GM23338 (cell line): Measurements from ENCODE around the gene ESYT1. TPM values are rescaled to one million over a fixed set of nuclear protein-coding genes. Genes with fewer than 3 reads are reported as not detected.

Experiments used
- ATAC-seq: fragments of 200-7000 bp; cut with Tn5 transposase; 3 replicates; pipeline ENCODE4 v1.9.1; 2020
- DNase-seq: peaks from one replicate; pipeline ENCODE4 v3.0.0-alpha.2; 2015; ENCODE audit warnings: low spot score
- H2AFZ ChIP-seq: fragments of 200-600 bp; sonication (generic); 2 replicates; pipeline ENCODE4 v1.8.0; 2016; ENCODE audit warnings: antibody characterized with exemption, mild to moderate bottlenecking, moderate library complexity
- H3F3A ChIP-seq: fragments of 200-600 bp; sonication (generic); replicated peaks from 2 replicates; pipeline ENCODE4 v1.8.0; 2017; ENCODE audit warnings: antibody characterized with exemption, mixed run types, low read depth
- H3K27ac ChIP-seq: fragments of 200-600 bp; sonication (generic); 2 replicates; pipeline ENCODE4 v1.6.1; 2016; ENCODE audit warnings: low read depth
- H3K27me3 ChIP-seq: fragments of 200-600 bp; sonication (generic); 2 replicates; pipeline ENCODE4 v1.8.0; 2016; ENCODE audit warnings: mild to moderate bottlenecking, mixed run types, moderate library complexity; ENCODE audit not compliant: insufficient read depth
- H3K36me3 ChIP-seq: fragments of 200-600 bp; sonication (generic); 2 replicates; pipeline ENCODE4 v1.8.0; 2016; ENCODE audit warnings: mild to moderate bottlenecking; ENCODE audit not compliant: insufficient read depth
- H3K4me1 ChIP-seq: fragments of 200-600 bp; sonication (generic); 2 replicates; pipeline ENCODE4 v1.8.0; 2016; ENCODE audit warnings: mild to moderate bottlenecking, moderate library complexity; ENCODE audit not compliant: insufficient read depth
- H3K4me2 ChIP-seq: fragments of 200-600 bp; sonication (generic); 2 replicates; pipeline ENCODE4 v1.7.1; 2017; ENCODE audit warnings: mixed run types
- H3K4me3 ChIP-seq: fragments of 200-600 bp; sonication (generic); 2 replicates; pipeline ENCODE4 v1.6.1; 2016; ENCODE audit warnings: mixed run types
- H3K79me2 ChIP-seq: fragments of 200-600 bp; sonication (generic); replicated peaks from 2 replicates; pipeline ENCODE4 v1.8.0; 2017; ENCODE audit warnings: mild to moderate bottlenecking; ENCODE audit not compliant: insufficient read depth
- H3K9me2 ChIP-seq: fragments of 200-600 bp; sonication (generic); 2 replicates; pipeline ENCODE4 v1.8.0; 2017; ENCODE audit not compliant: insufficient read depth
- H4K20me1 ChIP-seq: fragments of 200-600 bp; sonication (generic); replicated peaks from 2 replicates; pipeline ENCODE4 v1.8.0; 2017; ENCODE audit warnings: mild to moderate bottlenecking; ENCODE audit not compliant: insufficient read depth
- H3K27ac Mint-ChIP-seq: 2 replicates; pipeline ENCODE4 v1.8.0; 2020; ENCODE audit warnings: inconsistent platforms, mild to moderate bottlenecking, moderate library complexity, mixed read lengths
- H3K27me3 Mint-ChIP-seq: 3 replicates; pipeline ENCODE4 v1.8.0; 2022; ENCODE audit warnings: low read depth, mild to moderate bottlenecking, moderate library complexity, mixed read lengths, inconsistent platforms; ENCODE audit not compliant: insufficient read depth, poor library complexity
- H3K36me3 Mint-ChIP-seq: 3 replicates; pipeline ENCODE4 v1.8.0; 2021; ENCODE audit warnings: low read depth, mild to moderate bottlenecking, inconsistent platforms, moderate library complexity, mixed read lengths
- H3K4me1 Mint-ChIP-seq: 3 replicates; pipeline ENCODE4 v1.8.0; 2020; ENCODE audit warnings: mild to moderate bottlenecking, inconsistent platforms, mixed read lengths
- H3K4me3 Mint-ChIP-seq: 3 replicates; pipeline ENCODE4 v1.8.0; 2021; ENCODE audit warnings: moderate library complexity, mild to moderate bottlenecking, inconsistent platforms, mixed read lengths
- H3K9me3 Mint-ChIP-seq: 3 replicates; pipeline ENCODE4 v1.8.0; 2020; ENCODE audit warnings: moderate library complexity, mild to moderate bottlenecking, inconsistent platforms, mixed read lengths
- CREB1 ChIP-seq: fragments of 250-450 bp; sonication (Bioruptor Pico); IDR thresholded peaks from 2 replicates; pipeline ENCODE4 v1.5.0; 2020; ENCODE audit warnings: low read depth, mild to moderate bottlenecking, moderate library complexity
- EZH2 ChIP-seq: fragments of 200-600 bp; sonication (generic); IDR thresholded peaks from one replicate; pipeline ENCODE4 v1.8.0; 2017; ENCODE audit warnings: antibody characterized with exemption, mild to moderate bottlenecking, low read depth; ENCODE audit not compliant: unreplicated experiment
- EZH2phosphoT487 ChIP-seq: fragments of 200-600 bp; sonication (generic); IDR thresholded peaks from one replicate; pipeline ENCODE4 v1.8.1; 2018; ENCODE audit warnings: antibody characterized with exemption; ENCODE audit not compliant: unreplicated experiment
- JUNB ChIP-seq: IDR thresholded peaks from one replicate; pipeline ENCODE4 v1.6.1; 2016; ENCODE audit warnings: antibody characterized with exemption; ENCODE audit not compliant: unreplicated experiment
- NANOG ChIP-seq: IDR thresholded peaks from 2 replicates; pipeline ENCODE4 v1.6.1; 2016; ENCODE audit warnings: antibody characterized with exemption, borderline replicate concordance
- POLR2AphosphoS5 ChIP-seq: IDR thresholded peaks from 2 replicates; pipeline ENCODE4 v1.6.1; 2016; ENCODE audit warnings: antibody characterized with exemption, low read depth
- STAT1 ChIP-seq: IDR thresholded peaks from one replicate; pipeline ENCODE4 v1.6.1; 2016; ENCODE audit warnings: antibody characterized with exemption; ENCODE audit not compliant: unreplicated experiment
- ZNF114 ChIP-seq: fragments of 250-450 bp; sonication (Bioruptor Pico); IDR thresholded peaks from 2 replicates; pipeline ENCODE4 v1.5.0; 2020; ENCODE audit warnings: mild to moderate bottlenecking, moderate library complexity
- polyA plus RNA-seq: library from polyadenylated mRNA; unstranded; fragments of >200 nt; fragmentation: Nextera tagmentation; extraction: Ambion mirVana; gene quantifications from 2 replicates; pipeline ENCODE4 v1.2.1, GENCODE V29; 2016
- total RNA-seq: library from RNA; depleted of rRNA; stranded (reverse); fragments of >200 nt; shearing (Covaris generic); gene quantifications from 2 replicates; pipeline ENCODE4 v1.2.3, GENCODE V29; 2014
- TF ChIP-seq, protein P1 (sequence below), 2 experiments: fragments of 200-600 bp in 1 of 2; sonication (generic) in 1 of 2; conservative IDR thresholded peaks; 2 replicates each; pipeline versions ENCODE4 v1.5.1 to v1.6.1; 2016 to 2017; ENCODE audit warnings: antibody characterized with exemption in 2 of 2, low read depth in 2 of 2, mild to moderate bottlenecking in 2 of 2, moderate library complexity in 1 of 2
- TF ChIP-seq, protein P2 (sequence below): fragments of 250-450 bp; sonication (Bioruptor Pico); IDR thresholded peaks from 2 replicates; pipeline ENCODE4 v1.5.0; 2020; ENCODE audit warnings: mild to moderate bottlenecking, moderate library complexity

ESYT1 gene
- total and polyA plus RNA-seq, 2 experiments from 2014 or later = 23.3 to 142 TPM

GRCh38 chr12:56157201-56158028 lies 29.3 kb downstream of the ESYT1 start:
- Mint-ChIP-seq H3K4me3 (peak overlapping the region; percentile 92), H3K4me1 (peaks cover 56% of the 10 kb centered on the region), H3K27ac (peak overlapping the region; percentile 99), H3K36me3 (peaks cover 63% of the 10 kb centered on the region), H3K9me3 (no peaks in the 10 kb centered on the region; the same call in none of the 3 replicates), H3K27me3 (peaks cover 46% of the 10 kb centered on the region)
- H3K9me2 ChIP-seq = no peaks in the 10 kb centered on the region
- 0 out of 2 replicates have a peak overlapping the region, but pooled peaks have one; percentile 16 for H2AFZ ChIP-seq
- peaks cover 27% of the 10 kb centered on the region for H3K36me3 ChIP-seq
- TF ChIP-seq, protein P1, sequence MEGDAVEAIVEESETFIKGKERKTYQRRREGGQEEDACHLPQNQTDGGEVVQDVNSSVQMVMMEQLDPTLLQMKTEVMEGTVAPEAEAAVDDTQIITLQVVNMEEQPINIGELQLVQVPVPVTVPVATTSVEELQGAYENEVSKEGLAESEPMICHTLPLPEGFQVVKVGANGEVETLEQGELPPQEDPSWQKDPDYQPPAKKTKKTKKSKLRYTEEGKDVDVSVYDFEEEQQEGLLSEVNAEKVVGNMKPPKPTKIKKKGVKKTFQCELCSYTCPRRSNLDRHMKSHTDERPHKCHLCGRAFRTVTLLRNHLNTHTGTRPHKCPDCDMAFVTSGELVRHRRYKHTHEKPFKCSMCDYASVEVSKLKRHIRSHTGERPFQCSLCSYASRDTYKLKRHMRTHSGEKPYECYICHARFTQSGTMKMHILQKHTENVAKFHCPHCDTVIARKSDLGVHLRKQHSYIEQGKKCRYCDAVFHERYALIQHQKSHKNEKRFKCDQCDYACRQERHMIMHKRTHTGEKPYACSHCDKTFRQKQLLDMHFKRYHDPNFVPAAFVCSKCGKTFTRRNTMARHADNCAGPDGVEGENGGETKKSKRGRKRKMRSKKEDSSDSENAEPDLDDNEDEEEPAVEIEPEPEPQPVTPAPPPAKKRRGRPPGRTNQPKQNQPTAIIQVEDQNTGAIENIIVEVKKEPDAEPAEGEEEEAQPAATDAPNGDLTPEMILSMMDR (conservative IDR thresholded peaks at IDR 0.05; ENCODE audit: low read depth in 2 of 2) = peak; percentile 47 to 68
- peak; percentile 60 for TF ChIP-seq POLR2AphosphoS5
- TF ChIP-seq CREB1 (CRISPR knock-in tag) = peak; percentile 13; the same call in 1 of the 2 replicates
- no peak for TF ChIP-seq STAT1
- H3K4me1 ChIP-seq = peaks cover 46% of the 10 kb centered on the region
- DNase-seq (peak; percentile 94), ATAC-seq (peak; percentile 21)
- H3K79me2 ChIP-seq = peaks cover 44% of the 10 kb centered on the region
- peak overlapping the region; percentile 57 for H3K4me3 ChIP-seq
- peak overlapping the region; percentile 94 for H3K27ac ChIP-seq
- H4K20me1 ChIP-seq = peaks cover 13% of the 10 kb centered on the region; the same call in 1 of the 2 replicates
- no peaks in the 10 kb centered on the region for H3K27me3 ChIP-seq
- H3K4me2 ChIP-seq = peak overlapping the region; percentile 76
- H3F3A ChIP-seq = peaks cover 39% of the 10 kb centered on the region

- H2AFZ ChIP-seq = 0 out of 2 replicates have a peak within 1 kb of the TSS, but pooled peaks have one; percentile 16
- Mint-ChIP-seq H3K27me3 (peaks cover 47% of the 10 kb centered on the region), H3K4me1 (peaks cover 62% of the 10 kb centered on the region), H3K36me3 (peaks cover 70% of the 10 kb centered on the region), H3K27ac (peak within 1 kb of the TSS; percentile 99), H3K9me3 (no peaks in the 10 kb centered on the region; the same call in none of the 3 replicates), H3K4me3 (peak within 1 kb of the TSS; percentile 92)
- H4K20me1 ChIP-seq = peaks cover 15% of the 10 kb centered on the region
- H3K4me3 ChIP-seq = peak within 1 kb of the TSS; percentile 84
- ATAC-seq = peak; percentile 62
- DNase-seq = peak; percentile 100
- H3K27ac ChIP-seq = peak within 1 kb of the TSS; percentile 98
- peaks cover 29% of the 10 kb centered on the region for H3K36me3 ChIP-seq
- peaks cover 37% of the 10 kb centered on the region for H3K79me2 ChIP-seq
- no peak; the same call in 1 of the 2 replicates for TF ChIP-seq NANOG
- TF ChIP-seq CREB1 (CRISPR knock-in tag) = peak; percentile 98
- no peak for TF ChIP-seq ZNF114 (CRISPR knock-in tag)
- no peak for TF ChIP-seq JUNB
- no peak for TF ChIP-seq EZH2phosphoT487
- TF ChIP-seq, protein P2, sequence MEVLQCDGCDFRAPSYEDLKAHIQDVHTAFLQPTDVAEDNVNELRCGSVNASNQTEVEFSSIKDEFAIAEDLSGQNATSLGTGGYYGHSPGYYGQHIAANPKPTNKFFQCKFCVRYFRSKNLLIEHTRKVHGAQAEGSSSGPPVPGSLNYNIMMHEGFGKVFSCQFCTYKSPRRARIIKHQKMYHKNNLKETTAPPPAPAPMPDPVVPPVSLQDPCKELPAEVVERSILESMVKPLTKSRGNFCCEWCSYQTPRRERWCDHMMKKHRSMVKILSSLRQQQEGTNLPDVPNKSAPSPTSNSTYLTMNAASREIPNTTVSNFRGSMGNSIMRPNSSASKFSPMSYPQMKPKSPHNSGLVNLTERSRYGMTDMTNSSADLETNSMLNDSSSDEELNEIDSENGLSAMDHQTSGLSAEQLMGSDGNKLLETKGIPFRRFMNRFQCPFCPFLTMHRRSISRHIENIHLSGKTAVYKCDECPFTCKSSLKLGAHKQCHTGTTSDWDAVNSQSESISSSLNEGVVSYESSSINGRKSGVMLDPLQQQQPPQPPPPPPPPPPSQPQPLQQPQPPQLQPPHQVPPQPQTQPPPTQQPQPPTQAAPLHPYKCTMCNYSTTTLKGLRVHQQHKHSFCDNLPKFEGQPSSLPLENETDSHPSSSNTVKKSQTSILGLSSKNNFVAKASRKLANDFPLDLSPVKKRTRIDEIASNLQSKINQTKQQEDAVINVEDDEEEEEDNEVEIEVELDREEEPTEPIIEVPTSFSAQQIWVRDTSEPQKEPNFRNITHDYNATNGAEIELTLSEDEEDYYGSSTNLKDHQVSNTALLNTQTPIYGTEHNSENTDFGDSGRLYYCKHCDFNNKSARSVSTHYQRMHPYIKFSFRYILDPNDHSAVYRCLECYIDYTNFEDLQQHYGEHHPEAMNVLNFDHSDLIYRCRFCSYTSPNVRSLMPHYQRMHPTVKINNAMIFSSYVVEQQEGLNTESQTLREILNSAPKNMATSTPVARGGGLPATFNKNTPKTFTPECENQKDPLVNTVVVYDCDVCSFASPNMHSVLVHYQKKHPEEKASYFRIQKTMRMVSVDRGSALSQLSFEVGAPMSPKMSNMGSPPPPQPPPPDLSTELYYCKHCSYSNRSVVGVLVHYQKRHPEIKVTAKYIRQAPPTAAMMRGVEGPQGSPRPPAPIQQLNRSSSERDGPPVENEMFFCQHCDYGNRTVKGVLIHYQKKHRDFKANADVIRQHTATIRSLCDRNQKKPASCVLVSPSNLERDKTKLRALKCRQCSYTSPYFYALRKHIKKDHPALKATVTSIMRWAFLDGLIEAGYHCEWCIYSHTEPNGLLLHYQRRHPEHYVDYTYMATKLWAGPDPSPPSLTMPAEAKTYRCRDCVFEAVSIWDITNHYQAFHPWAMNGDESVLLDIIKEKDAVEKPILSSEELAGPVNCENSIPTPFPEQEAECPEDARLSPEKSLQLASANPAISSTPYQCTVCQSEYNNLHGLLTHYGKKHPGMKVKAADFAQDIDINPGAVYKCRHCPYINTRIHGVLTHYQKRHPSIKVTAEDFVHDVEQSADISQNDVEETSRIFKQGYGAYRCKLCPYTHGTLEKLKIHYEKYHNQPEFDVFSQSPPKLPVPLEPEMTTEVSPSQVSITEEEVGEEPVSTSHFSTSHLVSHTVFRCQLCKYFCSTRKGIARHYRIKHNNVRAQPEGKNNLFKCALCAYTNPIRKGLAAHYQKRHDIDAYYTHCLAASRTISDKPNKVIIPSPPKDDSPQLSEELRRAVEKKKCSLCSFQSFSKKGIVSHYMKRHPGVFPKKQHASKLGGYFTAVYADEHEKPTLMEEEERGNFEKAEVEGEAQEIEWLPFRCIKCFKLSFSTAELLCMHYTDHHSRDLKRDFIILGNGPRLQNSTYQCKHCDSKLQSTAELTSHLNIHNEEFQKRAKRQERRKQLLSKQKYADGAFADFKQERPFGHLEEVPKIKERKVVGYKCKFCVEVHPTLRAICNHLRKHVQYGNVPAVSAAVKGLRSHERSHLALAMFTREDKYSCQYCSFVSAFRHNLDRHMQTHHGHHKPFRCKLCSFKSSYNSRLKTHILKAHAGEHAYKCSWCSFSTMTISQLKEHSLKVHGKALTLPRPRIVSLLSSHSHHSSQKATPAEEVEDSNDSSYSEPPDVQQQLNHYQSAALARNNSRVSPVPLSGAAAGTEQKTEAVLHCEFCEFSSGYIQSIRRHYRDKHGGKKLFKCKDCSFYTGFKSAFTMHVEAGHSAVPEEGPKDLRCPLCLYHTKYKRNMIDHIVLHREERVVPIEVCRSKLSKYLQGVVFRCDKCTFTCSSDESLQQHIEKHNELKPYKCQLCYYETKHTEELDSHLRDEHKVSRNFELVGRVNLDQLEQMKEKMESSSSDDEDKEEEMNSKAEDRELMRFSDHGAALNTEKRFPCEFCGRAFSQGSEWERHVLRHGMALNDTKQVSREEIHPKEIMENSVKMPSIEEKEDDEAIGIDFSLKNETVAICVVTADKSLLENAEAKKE (CRISPR knock-in tag) = no peak
- TF ChIP-seq POLR2AphosphoS5 = peak; percentile 100
- no peak for TF ChIP-seq EZH2
- peaks cover 39% of the 10 kb centered on the region for H3F3A ChIP-seq
- peaks cover 49% of the 10 kb centered on the region for H3K4me1 ChIP-seq
- no peaks in the 10 kb centered on the region for H3K9me2 ChIP-seq
- no peaks in the 10 kb centered on the region for H3K27me3 ChIP-seq
- H3K4me2 ChIP-seq = peak within 1 kb of the TSS; percentile 91
Observed at GRCh38 chr12:56158029-56158925, 30.2 kb downstream of the ESYT1 start, which contains the start of gene MYL6. Gene MYL6, plus strand, starts transcription at chr12:56158359. Its CDS starts 43 bp downstream, at chr12:56158402.
